HepG2 (cell line): ENCODE measurements around the gene PAFAH1B1. TPM values are rescaled to one million over a fixed set of nuclear protein-coding genes. Genes with fewer than 3 reads are reported as not detected.

ENCODE experiments used
- CBFB ChIP-seq: sonication (generic); formaldehyde crosslinking; IDR thresholded peaks from 2 replicates; pipeline ENCODE4 v1.4.0; 2020; ENCODE audit warnings: missing genetic modification reagents
- ESRRA ChIP-seq: sonication (generic); formaldehyde crosslinking; IDR thresholded peaks from 2 replicates; pipeline ENCODE4 v1.5.1; 2020; ENCODE audit warnings: mild to moderate bottlenecking, low read depth, missing genetic modification reagents
- FOXP1 ChIP-seq, 2 experiments: fragments of 450-650 bp in 1 of 2; IDR thresholded peaks; 2 replicates each; pipeline ENCODE4 v1.6.1; 2017 to 2018; ENCODE audit warnings: antibody characterized with exemption in 1 of 2
- KLF16 ChIP-seq, 2 experiments: sonication (generic) in 1 of 2; formaldehyde crosslinking in 1 of 2; IDR thresholded peaks; 2 replicates each; pipeline versions ENCODE4 v1.6.1 to v1.8.0; 2016 to 2023; ENCODE audit warnings: missing genetic modification reagents in 2 of 2, missing compliant biosample characterization in 1 of 2
- MAFF ChIP-seq: IDR thresholded peaks from 2 replicates; pipeline ENCODE4 v1.6.1; 2011; ENCODE audit warnings: low read depth, low read length, improper control_type of control experiment
- NFATC3 ChIP-seq: sonication (generic); formaldehyde crosslinking; IDR thresholded peaks from 2 replicates; pipeline ENCODE4 v1.5.1; 2020; ENCODE audit warnings: mild to moderate bottlenecking, missing genetic modification reagents
- NONO ChIP-seq, 2 experiments: fragments of 450-650 bp in 1 of 2; sonication (generic) in 1 of 2; formaldehyde crosslinking in 1 of 2; IDR thresholded peaks in 1 of 2; conservative IDR thresholded peaks in 1 of 2; 2 replicates each; pipeline versions ENCODE4 v1.6.1 to v1.8.0; 2017 to 2022; ENCODE audit warnings: mild to moderate bottlenecking in 1 of 2, missing genetic modification reagents in 1 of 2, moderate library complexity in 1 of 2
- NRL ChIP-seq: sonication (generic); formaldehyde crosslinking; IDR thresholded peaks from 2 replicates; pipeline ENCODE4 v1.5.0; 2020; ENCODE audit warnings: missing genetic modification reagents, mild to moderate bottlenecking, moderate library complexity, borderline replicate concordance
- PRMT3 ChIP-seq: sonication (generic); formaldehyde crosslinking; IDR thresholded peaks from 2 replicates; pipeline ENCODE4 v1.8.1; 2022; ENCODE audit warnings: low read depth, mild to moderate bottlenecking, moderate library complexity, missing genetic modification reagents, borderline replicate concordance
- SATB2 ChIP-seq: sonication (generic); formaldehyde crosslinking; IDR thresholded peaks from 2 replicates; pipeline ENCODE4 v1.5.0; 2020; ENCODE audit warnings: missing genetic modification reagents
- ZFP36L2 ChIP-seq: sonication (generic); formaldehyde crosslinking; IDR thresholded peaks from 2 replicates; pipeline ENCODE4 v1.4.0; 2020; ENCODE audit warnings: missing genetic modification reagents
- ZMYM3 ChIP-seq: sonication (generic); formaldehyde crosslinking; IDR thresholded peaks from 2 replicates; pipeline ENCODE4 v1.5.1; 2020; ENCODE audit warnings: mild to moderate bottlenecking, missing genetic modification reagents
- ZNF136 ChIP-seq: sonication (generic); formaldehyde crosslinking; IDR thresholded peaks from 2 replicates; pipeline ENCODE4 v1.8.1; 2022; ENCODE audit warnings: low read depth, mild to moderate bottlenecking, moderate library complexity, missing genetic modification reagents
- ZNF263 ChIP-seq: sonication (generic); formaldehyde crosslinking; IDR thresholded peaks from 2 replicates; pipeline ENCODE4 v1.4.0; 2020; ENCODE audit warnings: missing genetic modification reagents
- ZNF333 ChIP-seq: sonication (generic); formaldehyde crosslinking; IDR thresholded peaks from 2 replicates; pipeline ENCODE4 v1.4.0; 2020; ENCODE audit warnings: mild to moderate bottlenecking, missing genetic modification reagents, borderline replicate concordance
- ZNF431 ChIP-seq: sonication (generic); formaldehyde crosslinking; IDR thresholded peaks from 2 replicates; pipeline ENCODE4 v1.9.0; 2022; ENCODE audit warnings: missing genetic modification reagents, low read depth, mild to moderate bottlenecking, borderline replicate concordance
- ZNF562 ChIP-seq: sonication (generic); formaldehyde crosslinking; IDR thresholded peaks from 2 replicates; pipeline ENCODE4 v1.8.0; 2022; ENCODE audit warnings: missing genetic modification reagents, borderline replicate concordance
- ZNF598 ChIP-seq: sonication (generic); formaldehyde crosslinking; IDR thresholded peaks from 2 replicates; pipeline ENCODE4 v1.5.1; 2020; ENCODE audit warnings: mild to moderate bottlenecking, missing genetic modification reagents, borderline replicate concordance
- ZNF850 ChIP-seq: sonication (generic); formaldehyde crosslinking; conservative IDR thresholded peaks from 2 replicates; pipeline ENCODE4 v1.9.0; 2021; ENCODE audit warnings: mild to moderate bottlenecking, missing genetic modification reagents
- polyA plus RNA-seq, 8 experiments: library from polyadenylated mRNA; depleted of rRNA in 3 of 8; stranded (reverse) in 7 of 8; unstranded in 1 of 8; fragments of >200 nt; fragmentation: Illumina TruSeq in 4 of 8; extraction: Trizol in 4 of 8; gene quantifications; 2 replicates each; pipeline versions ENCODE4 v1.2.1 to v1.2.3, GENCODE V29; 2011 to 2016; ENCODE audit warnings: low read depth in 4 of 8, missing spikeins in 1 of 8, mixed read lengths in 1 of 8; ENCODE audit not compliant: insufficient read depth in 1 of 8
- total RNA-seq, 5 experiments: library from RNA; depleted of rRNA; stranded (reverse); fragments of >200 nt; fragmentation: Illumina TruSeq; extraction: Trizol; gene quantifications; 2 replicates each; pipeline ENCODE4 v1.2.3, GENCODE V29; 2016; ENCODE audit warnings: low read depth in 1 of 5
- TF ChIP-seq, protein P1 (sequence below): sonication (generic); formaldehyde crosslinking; IDR thresholded peaks from 2 replicates; pipeline ENCODE4 v1.5.1; 2020; ENCODE audit warnings: mild to moderate bottlenecking, missing genetic modification reagents, borderline replicate concordance
- TF ChIP-seq, protein P2 (sequence below), 2 experiments: fragments of 450-650 bp in 1 of 2; sonication (generic) in 1 of 2; formaldehyde crosslinking; IDR thresholded peaks; 2 replicates each; pipeline versions ENCODE4 v1.5.0 to v1.8.0; 2020 to 2022; ENCODE audit warnings: mild to moderate bottlenecking in 1 of 2, missing genetic modification reagents in 1 of 2
- TF ChIP-seq, protein P3 (sequence below): sonication (generic); formaldehyde crosslinking; IDR thresholded peaks from 2 replicates; pipeline ENCODE4 v1.8.0; 2022; ENCODE audit warnings: missing genetic modification reagents, mild to moderate bottlenecking, borderline replicate concordance
- TF ChIP-seq, protein P4 (sequence below): sonication (generic); formaldehyde crosslinking; IDR thresholded peaks from 2 replicates; pipeline ENCODE4 v1.5.1; 2020; ENCODE audit warnings: mild to moderate bottlenecking, missing genetic modification reagents, moderate library complexity

The PAFAH1B1 gene
- total and polyA plus RNA-seq, 2 of the 13 experiments (the other 11 are each of a cell fraction or from before 2014, with no cell fraction given), result 46.0 to 64.9 TPM

DNA sequence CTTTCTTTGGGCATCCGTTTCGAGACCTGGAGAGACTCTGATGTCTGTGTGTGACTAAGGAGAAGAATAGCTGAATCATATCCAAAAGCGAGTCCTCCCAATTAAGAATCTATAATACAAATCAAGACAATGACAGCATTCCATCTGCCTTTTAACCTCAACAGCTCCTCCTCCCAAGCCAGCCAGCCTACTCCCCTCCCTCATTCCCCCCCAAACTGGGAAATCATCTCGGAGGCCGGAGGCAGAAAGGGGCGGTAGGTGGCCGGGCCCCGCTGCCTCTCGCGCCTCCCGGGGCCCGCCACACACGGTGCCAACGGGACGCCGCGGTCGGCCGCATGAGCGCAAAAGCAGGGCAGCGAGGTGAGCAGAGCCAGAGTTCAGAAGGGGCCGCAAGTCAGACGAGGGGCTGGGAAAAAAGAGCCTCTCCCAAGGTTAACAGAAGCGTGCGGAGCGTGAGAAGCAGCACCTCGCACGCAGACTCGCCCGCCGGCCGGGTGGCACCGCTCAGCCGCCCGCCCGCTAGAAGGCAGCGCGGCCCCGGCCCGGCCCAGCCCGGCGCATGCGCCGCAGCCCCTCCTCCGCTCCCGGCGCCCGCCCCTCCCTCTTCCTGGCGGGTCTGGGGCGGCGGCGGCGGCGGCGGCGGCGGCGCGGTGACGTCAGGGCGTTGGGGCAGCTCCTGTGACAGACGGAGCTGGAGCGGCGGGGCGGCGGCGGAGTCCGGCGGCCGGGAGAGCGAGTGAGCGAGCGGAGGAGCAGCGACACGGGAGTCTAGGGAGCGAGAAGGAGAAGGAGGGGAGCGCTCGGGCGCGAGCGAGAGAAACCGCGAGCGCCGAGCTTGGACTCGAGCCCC is at the start of gene PAFAH1B1 (continued):
- TF ChIP-seq, protein P1, sequence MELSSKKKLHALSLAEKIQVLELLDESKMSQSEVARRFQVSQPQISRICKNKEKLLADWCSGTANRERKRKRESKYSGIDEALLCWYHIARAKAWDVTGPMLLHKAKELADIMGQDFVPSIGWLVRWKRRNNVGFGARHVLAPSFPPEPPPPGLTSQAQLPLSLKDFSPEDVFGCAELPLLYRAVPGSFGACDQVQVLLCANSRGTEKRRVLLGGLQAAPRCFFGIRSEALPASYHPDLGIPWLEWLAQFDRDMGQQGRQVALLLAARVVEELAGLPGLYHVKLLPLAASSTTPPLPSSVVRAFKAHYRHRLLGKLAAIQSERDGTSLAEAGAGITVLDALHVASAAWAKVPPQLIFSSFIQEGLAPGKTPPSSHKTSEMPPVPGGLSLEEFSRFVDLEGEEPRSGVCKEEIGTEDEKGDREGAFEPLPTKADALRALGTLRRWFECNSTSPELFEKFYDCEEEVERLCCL (CRISPR knock-in tag), result 0 out of 2 replicates have a peak, but pooled peaks have one; percentile 48
- TF ChIP-seq ZNF136 (CRISPR knock-in tag) (no peak), ZFP36L2 (CRISPR knock-in tag) (no peak), PRMT3 (no peak), SATB2 (0 out of 2 replicates have a peak, but pooled peaks have one; percentile 35), CBFB (CRISPR knock-in tag) (no peak), ZNF598 (CRISPR knock-in tag) (no peak), ESRRA (peak; percentile 60; the same call in 1 of the 2 replicates), ZNF431 (CRISPR knock-in tag) (peak; percentile 92), ZMYM3 (CRISPR knock-in tag) (no peak), NRL (peak; percentile 83; the same call in 1 of the 2 replicates), FOXP1 (IDR thresholded peaks at IDR 0.05) (no peak), FOXP1 (CRISPR knock-in tag; IDR thresholded peaks at IDR 0.05) (no peak), ZNF333 (CRISPR knock-in tag) (0 out of 2 replicates have a peak, but pooled peaks have one; percentile 9), MAFF (no peak), NONO (IDR thresholded peaks at IDR 0.05) (no peak), NONO (CRISPR knock-in tag; conservative IDR thresholded peaks at IDR 0.05) (peak; percentile 31; the same call in 1 of the 2 replicates), ZNF850 (CRISPR knock-in tag) (no peak), NFATC3 (CRISPR knock-in tag) (0 out of 2 replicates have a peak, but pooled peaks have one; percentile 72), ZNF562 (CRISPR knock-in tag) (no peak), ZNF263 (CRISPR knock-in tag) (peak; percentile 37; the same call in 1 of the 2 replicates), KLF16 (CRISPR knock-in tag; IDR thresholded peaks at IDR 0.05) (peak; percentile 40 to 51; a peak in 1 of 4 replicates)
- TF ChIP-seq, protein P2, sequence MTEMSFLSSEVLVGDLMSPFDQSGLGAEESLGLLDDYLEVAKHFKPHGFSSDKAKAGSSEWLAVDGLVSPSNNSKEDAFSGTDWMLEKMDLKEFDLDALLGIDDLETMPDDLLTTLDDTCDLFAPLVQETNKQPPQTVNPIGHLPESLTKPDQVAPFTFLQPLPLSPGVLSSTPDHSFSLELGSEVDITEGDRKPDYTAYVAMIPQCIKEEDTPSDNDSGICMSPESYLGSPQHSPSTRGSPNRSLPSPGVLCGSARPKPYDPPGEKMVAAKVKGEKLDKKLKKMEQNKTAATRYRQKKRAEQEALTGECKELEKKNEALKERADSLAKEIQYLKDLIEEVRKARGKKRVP (CRISPR knock-in tag; IDR thresholded peaks at IDR 0.05), result no peak
- TF ChIP-seq, protein P3, sequence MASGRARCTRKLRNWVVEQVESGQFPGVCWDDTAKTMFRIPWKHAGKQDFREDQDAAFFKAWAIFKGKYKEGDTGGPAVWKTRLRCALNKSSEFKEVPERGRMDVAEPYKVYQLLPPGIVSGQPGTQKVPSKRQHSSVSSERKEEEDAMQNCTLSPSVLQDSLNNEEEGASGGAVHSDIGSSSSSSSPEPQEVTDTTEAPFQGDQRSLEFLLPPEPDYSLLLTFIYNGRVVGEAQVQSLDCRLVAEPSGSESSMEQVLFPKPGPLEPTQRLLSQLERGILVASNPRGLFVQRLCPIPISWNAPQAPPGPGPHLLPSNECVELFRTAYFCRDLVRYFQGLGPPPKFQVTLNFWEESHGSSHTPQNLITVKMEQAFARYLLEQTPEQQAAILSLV, result peak; percentile 60; the same call in 1 of the 2 replicates
- TF ChIP-seq, protein P4, sequence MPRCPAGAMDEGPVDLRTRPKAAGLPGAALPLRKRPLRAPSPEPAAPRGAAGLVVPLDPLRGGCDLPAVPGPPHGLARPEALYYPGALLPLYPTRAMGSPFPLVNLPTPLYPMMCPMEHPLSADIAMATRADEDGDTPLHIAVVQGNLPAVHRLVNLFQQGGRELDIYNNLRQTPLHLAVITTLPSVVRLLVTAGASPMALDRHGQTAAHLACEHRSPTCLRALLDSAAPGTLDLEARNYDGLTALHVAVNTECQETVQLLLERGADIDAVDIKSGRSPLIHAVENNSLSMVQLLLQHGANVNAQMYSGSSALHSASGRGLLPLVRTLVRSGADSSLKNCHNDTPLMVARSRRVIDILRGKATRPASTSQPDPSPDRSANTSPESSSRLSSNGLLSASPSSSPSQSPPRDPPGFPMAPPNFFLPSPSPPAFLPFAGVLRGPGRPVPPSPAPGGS (CRISPR knock-in tag), result peak; percentile 83; the same call in 1 of the 2 replicates
